AG09319 (cell line): Measurements from ENCODE around the gene RYK.

Source experiments
- DNase-seq: peaks from one replicate; pipeline ENCODE4 v3.0.0-alpha.2; 2010; ENCODE audit warnings: low read depth; ENCODE audit errors: extremely low read depth
- CTCF ChIP-seq: IDR thresholded peaks from 2 replicates; pipeline ENCODE4 v1.5.1; 2011; ENCODE audit warnings: low read depth, mild to moderate bottlenecking, inconsistent platforms, low read length, moderate library complexity

Gene RYK

GRCh38 chr3:134149286-134149685 is 101.4 kb downstream of the RYK start:
- TF ChIP-seq CTCF = no peak
- no peak for DNase-seq

- DNase-seq = no peak
These were observed 102.1 kb downstream of the RYK start for GRCh38 chr3:134148534-134148933.

GRCh38 chr3:134147411-134147810 is 103.2 kb downstream of the RYK start:
- no peak for TF ChIP-seq CTCF
- no peak for DNase-seq

More at GRCh38 chr3:134148534-134148933, 102.1 kb downstream of the RYK start:
- no peak for TF ChIP-seq CTCF

GRCh38 chr3:134146666-134147065 is 104.0 kb downstream of the RYK start:
- TF ChIP-seq CTCF = no peak
- DNase-seq = no peak

- TF ChIP-seq CTCF = no peak
- no peak for DNase-seq
These were observed 105.5 kb downstream of the RYK start for GRCh38 chr3:134145183-134145582.

GRCh38 chr3:134144694-134145093 is 106.0 kb downstream of the RYK start:
- no peak for DNase-seq
- no peak for TF ChIP-seq CTCF

- no peak for TF ChIP-seq CTCF
- no peak for DNase-seq
These were observed 106.7 kb downstream of the RYK start for GRCh38 chr3:134143828-134144401.
